22Rv1 (cell line): ENCODE data around the gene ATP6V0E2.

Experiments used
- ZFX ChIP-seq: fragments of 450-650 bp; IDR thresholded peaks from 2 replicates; pipeline ENCODE4 v1.6.1; 2017; ENCODE audit warnings: antibody characterized with exemption, borderline replicate concordance
- TF ChIP-seq, protein P1 (sequence below): fragments of 450-650 bp; IDR thresholded peaks from 2 replicates; pipeline ENCODE4 v1.5.1; 2017; ENCODE audit warnings: mild to moderate bottlenecking

- TF ChIP-seq, protein P1, sequence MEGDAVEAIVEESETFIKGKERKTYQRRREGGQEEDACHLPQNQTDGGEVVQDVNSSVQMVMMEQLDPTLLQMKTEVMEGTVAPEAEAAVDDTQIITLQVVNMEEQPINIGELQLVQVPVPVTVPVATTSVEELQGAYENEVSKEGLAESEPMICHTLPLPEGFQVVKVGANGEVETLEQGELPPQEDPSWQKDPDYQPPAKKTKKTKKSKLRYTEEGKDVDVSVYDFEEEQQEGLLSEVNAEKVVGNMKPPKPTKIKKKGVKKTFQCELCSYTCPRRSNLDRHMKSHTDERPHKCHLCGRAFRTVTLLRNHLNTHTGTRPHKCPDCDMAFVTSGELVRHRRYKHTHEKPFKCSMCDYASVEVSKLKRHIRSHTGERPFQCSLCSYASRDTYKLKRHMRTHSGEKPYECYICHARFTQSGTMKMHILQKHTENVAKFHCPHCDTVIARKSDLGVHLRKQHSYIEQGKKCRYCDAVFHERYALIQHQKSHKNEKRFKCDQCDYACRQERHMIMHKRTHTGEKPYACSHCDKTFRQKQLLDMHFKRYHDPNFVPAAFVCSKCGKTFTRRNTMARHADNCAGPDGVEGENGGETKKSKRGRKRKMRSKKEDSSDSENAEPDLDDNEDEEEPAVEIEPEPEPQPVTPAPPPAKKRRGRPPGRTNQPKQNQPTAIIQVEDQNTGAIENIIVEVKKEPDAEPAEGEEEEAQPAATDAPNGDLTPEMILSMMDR: peak; percentile 3; the same call in 1 of the 2 replicates
- no peak for TF ChIP-seq ZFX
These were observed at the start of gene ATP6V0E2 for GRCh38 chr7:149873074-149873969.
